GM18526 (cell line): Measurements from ENCODE around the gene HABP2.

Source experiments
- POLR2A ChIP-seq: IDR thresholded peaks from 3 replicates; pipeline ENCODE4 v1.6.1; 2011; ENCODE audit not compliant: insufficient read length; ENCODE audit errors: extremely low read depth

The HABP2 gene

DNA sequence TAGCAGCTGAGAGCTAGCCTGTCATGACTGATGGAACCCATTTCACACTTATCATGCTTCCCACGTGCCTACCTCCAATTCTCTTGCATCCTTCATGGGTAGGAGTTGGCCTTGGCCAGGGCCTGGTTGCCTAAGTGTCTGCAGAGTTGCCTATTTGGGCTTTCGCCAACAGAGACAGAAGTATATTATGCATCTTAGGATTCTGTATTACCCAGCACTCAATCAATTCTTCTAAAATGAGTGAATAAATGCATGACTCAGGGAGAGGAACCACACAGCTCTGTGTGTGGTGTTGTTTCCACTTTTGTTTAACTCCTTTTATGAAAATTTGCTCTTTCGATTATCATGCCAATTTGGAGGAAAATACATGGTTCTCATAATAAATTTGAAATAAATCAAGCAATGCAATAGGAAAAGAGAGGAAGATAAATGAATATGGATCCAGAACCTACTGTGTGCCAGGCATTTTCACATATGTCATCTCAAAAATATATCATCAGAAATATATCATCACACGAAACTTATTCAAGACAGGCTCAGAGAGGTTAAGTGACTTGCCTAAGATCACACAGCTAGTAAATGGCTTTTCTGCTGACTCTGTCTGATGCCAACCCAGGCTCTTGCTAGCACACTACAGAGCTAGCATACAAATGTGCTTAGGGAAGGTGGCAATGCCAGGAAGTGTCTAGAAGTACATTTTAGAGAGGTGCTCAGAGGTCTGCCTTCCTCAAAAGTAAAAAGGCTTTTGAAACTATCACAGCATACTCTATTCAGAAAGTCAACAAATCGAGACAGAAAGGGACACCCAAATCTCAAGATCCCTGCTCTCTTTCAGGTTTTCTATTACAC lies 9.5 kb upstream of the HABP2 start:
- no peak for TF ChIP-seq POLR2A

DNA sequence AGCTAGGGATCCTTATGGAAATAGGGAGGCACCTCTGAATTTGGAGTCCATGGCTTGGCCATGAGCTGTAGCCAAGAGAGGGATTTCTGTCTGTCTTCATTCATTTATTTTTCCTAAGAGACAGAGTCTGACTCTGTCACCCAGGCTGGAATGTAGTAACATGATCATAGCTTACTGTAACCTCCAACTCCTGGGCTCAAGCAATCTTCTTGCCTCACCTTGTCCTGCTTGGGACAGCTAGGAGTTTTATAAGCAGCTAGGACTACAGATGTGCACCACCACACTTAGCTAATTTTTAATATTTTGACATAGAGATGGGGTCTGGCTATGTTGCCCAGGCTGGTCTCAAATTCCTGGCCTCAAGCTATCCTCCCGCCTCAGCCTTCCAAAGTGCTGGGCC lies 8.5 kb upstream of the HABP2 start:
- no peak for TF ChIP-seq POLR2A

DNA sequence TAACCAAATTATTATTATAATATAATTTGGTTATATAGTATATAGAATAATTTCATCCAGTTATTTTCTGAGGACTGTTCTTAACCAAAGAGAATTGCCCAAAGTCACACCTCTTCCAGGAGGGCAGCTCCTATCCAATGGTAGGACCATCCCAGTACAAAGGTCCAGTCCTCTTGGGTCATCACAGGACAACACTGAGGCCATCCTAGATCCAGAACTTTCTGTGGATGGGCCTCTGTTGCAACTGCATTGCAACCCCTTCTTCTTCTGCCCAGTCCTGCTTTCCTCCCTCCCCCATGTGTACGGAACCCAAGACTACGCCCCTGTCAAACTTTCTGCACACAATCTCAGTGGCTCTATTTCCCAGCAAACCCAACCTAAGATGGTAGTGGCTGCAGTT lies 5.4 kb upstream of the HABP2 start:
- no peak for TF ChIP-seq POLR2A

- no peak for TF ChIP-seq POLR2A
Measured at GRCh38 chr10:113549856-113550255, 3.0 kb upstream of the HABP2 start.

GRCh38 chr10:113550365-113550764 lies 2.5 kb upstream of the HABP2 start:
- TF ChIP-seq POLR2A = no peak

GRCh38 chr10:113552014-113552413 lies 839 bp upstream of the HABP2 start:
- TF ChIP-seq POLR2A = no peak

GRCh38 chr10:113553149-113553548 lies 296 bp downstream of the HABP2 start:
- no peak for TF ChIP-seq POLR2A

DNA sequence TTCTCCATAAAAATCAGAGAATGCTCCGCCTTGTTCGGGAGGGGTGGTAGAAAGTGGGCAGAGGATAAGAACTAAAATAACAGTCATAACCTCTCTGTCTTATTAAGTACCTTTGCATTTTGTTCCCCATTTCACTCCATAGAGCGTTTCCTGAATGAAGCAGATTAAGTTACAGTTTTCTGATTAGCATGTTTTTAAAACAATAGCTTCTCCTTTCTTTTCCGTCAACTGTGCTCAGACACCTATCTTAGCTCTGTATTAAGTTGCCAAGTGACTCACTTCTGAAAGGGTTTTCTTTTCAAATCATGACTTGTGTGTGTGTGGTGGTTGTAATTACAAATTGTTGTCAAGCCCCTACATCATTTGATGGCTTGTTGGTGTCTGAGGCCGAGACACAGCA lies 1.4 kb downstream of the HABP2 start:
- no peak for TF ChIP-seq POLR2A

DNA sequence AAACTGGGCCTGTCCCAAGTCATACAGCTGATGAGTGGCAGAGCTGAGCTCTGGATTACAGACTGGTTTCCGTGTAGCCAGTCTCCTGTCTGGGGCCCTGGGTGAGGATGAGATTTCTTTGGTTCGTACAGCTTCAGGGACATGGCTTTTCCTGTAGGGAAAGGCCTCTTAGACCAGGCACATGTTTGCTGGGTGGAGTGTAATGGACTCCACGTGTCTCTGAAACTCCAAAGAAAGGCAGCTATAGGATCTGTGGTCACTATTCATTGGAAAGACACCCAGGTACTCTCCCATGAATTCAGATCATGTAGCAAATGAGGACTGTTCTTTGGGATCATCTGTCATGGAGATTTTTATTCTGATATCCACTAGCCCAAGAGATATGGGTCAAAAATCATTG lies 2.4 kb downstream of the HABP2 start:
- TF ChIP-seq POLR2A = no peak

- no peak for TF ChIP-seq POLR2A
Measured at GRCh38 chr10:113555751-113556150, 2.9 kb downstream of the HABP2 start.

- no peak for TF ChIP-seq POLR2A
Measured at GRCh38 chr10:113557424-113557862, 4.6 kb downstream of the HABP2 start.

GRCh38 chr10:113557903-113558321 lies 5.1 kb downstream of the HABP2 start:
- no peak for TF ChIP-seq POLR2A

- TF ChIP-seq POLR2A = no peak
Measured at GRCh38 chr10:113560071-113560470, 7.2 kb downstream of the HABP2 start.

- no peak for TF ChIP-seq POLR2A
Measured at GRCh38 chr10:113561214-113561613, 8.4 kb downstream of the HABP2 start.

GRCh38 chr10:113562069-113562468 lies 9.2 kb downstream of the HABP2 start:
- no peak for TF ChIP-seq POLR2A

GRCh38 chr10:113562704-113563103 lies 9.9 kb downstream of the HABP2 start:
- no peak for TF ChIP-seq POLR2A

DNA sequence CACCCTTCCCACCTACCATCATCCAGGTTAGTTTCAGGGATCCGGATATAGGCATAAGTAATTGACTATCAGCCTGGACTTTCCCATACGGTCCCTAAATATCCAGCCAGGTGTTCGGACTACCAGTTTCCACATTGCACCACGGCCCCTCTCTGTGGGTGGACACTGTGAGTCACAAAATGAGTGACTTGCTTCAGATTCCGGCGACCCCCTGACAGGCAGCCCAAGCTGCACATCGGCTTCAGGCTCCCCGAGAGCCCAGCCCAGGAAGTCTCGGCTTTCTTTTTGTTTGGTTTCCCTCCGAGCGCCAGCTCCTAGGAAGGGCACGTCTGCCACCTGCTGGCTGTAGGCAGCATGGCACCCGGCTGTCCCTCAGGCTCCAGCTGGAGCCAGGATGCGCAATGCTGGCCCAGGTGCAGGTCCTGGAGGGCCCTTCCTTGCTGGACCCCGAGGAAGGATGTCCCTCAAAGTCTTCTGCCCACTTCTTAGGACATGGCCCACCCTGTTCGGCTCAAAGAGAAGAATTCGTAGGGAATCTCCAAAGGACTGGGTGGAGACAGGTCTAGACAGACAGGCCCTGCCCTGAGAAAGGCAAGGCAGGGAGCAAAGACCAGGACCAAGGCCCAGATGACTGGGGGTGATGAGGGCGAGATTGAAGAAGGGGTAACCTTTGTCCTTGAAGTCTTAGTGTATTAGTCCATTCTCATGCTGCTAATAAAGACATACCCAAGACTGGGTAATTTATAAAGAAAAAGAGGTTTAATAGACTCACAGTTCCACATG lies 10.6 kb downstream of the HABP2 start:
- TF ChIP-seq POLR2A = no peak

DNA sequence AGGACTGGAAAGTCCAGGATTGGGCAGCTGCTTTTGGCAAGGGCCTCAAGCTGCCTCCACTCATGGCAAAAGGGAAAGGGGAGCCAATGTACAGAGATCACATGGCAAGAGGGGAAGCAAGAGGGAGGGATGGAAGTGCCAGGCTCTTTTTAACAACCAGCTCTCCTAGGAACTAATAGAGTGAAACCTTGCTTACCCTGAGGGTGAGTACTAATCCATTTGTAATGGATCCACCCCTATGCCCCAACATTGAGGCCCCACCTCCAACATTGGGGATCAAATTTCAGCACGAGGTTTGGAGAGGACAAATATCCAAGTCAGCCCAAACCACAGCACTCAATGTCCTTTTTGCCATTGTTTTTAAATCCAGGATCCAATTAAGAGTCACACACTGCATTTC lies 12.5 kb downstream of the HABP2 start:
- TF ChIP-seq POLR2A = no peak
